UCSD-AML1 (cell line): ENCODE results near the gene EML2.

Experiments used
- DNase-seq: peaks from one replicate; lab custom pipeline; 2025; ENCODE audit not compliant: unreplicated experiment; lab: John Stamatoyannopoulos, UW

Gene EML2

GRCh38 chr19:45589768-45590167 lies 49.4 kb downstream of the EML2 start:
- no peak for DNase-seq

GRCh38 chr19:45587873-45588272 lies 51.3 kb downstream of the EML2 start:
- no peak for DNase-seq

GRCh38 chr19:45585158-45585577 lies 54.0 kb downstream of the EML2 start:
- no peak for DNase-seq

- peak; percentile 100 for DNase-seq
These were observed 54.7 kb downstream of the EML2 start, which contains the start of gene OPA3 for GRCh38 chr19:45584332-45585157. Gene OPA3, minus strand, starts transcription at chr19:45584802. Its CDS starts 38 bp downstream, at chr19:45584764.

- DNase-seq: no peak
These were observed 57.6 kb downstream of the EML2 start for GRCh38 chr19:45581576-45581975.

DNA sequence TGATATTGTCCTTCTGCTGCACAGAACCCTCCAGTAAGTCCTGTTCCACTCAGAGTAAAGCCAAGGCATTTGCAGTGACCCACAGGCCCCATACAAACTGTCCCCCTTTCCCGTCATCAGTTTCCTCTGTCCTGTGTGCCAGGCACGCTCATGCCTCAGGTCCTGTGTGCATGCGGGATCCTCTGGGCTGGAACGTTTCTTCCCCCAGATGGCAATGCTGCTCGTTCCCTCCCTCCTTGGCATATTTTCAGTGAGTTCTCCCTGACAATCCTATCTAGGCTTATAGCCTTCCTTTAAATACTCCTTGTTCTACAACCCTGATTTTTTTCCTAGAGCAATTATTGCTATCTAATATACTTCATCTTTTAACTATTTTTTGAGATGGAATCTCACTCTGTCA lies 60.3 kb downstream of the EML2 start:
- no peak for DNase-seq

GRCh38 chr19:45577111-45577905 lies 61.9 kb downstream of the EML2 start:
- no peak for DNase-seq

DNA sequence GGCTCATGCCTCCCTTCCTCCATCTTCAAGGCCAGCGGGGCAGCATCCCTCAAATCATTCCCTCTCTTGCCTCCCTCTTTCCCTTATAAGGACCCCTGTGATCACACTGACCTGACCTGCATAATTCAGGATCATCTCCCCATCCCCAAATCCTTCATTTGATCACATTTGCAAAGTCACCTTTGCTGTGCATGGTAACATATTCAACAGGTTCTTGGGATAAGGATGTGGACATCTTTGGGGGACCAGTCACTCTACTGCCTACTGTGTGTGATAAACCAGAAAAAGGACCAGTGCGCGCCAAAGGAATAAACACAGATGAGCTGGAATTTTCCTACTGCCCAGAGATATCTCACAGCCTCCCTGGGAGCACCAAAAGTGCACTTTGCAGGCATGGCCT lies 62.5 kb downstream of the EML2 start:
- no peak for DNase-seq

- no peak for DNase-seq
These were observed 64.0 kb downstream of the EML2 start for GRCh38 chr19:45575216-45575615.

DNA sequence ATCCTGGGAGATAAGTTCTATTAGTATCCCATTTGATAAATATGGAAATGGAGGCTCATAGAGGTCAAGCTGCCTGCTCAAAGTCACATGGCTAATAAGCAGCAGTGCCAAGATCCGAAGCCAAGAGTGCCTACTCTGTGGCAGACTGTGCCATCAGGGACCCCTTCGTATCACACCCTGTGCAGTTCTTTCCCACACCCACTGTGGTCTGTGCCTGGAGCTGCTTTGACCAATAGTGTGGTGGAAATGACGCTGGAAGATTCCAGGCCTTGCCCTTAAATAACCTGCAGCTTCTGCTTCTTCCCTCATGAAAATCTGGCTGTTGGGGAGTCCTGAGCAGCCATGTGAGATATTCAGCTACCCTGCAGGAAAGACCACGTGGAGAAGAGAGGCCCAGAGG lies 64.7 kb downstream of the EML2 start:
- no peak for DNase-seq

GRCh38 chr19:45571457-45572220 lies 67.6 kb downstream of the EML2 start:
- no peak for DNase-seq

GRCh38 chr19:45569619-45570421 lies 69.4 kb downstream of the EML2 start:
- peak; percentile 59 for DNase-seq

- DNase-seq: no peak
These were observed 70.5 kb downstream of the EML2 start for GRCh38 chr19:45568732-45569131.

- no peak for DNase-seq
These were observed 71.6 kb downstream of the EML2 start for GRCh38 chr19:45567609-45568008.

DNA sequence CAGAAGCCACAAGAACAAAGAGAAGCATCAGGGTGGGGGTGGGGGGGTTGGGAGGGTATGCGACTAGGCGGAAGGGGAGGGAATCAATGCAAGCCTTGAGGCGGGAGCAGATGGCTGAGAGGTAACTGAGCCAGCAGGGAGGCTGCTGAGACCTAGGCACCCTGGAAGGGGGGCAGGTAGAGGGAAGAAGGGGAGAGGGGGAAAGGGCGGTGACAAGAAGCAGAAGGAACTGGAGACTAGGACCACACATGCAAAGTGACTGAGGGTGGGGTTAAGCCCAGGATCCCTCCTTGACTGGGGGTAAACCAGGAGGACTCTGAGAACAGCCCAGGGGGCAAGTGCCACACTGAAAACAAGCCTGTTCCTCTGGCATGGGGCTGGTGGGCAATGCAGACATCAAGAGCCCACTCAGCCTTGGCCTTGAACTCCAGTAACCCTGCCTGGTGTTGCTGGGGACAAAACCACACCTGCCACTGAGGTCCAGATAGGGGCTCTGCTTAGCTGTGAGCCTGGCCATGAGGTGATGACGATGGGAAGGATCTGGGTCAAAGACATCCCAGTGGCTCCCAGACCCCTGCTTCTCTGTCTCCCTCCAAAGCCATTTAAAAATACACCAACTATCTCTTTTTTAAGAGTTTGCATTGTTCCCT lies 74.9 kb downstream of the EML2 start:
- no peak for DNase-seq

- DNase-seq: no peak
These were observed 78.5 kb downstream of the EML2 start for GRCh38 chr19:45560686-45561085.

DNA sequence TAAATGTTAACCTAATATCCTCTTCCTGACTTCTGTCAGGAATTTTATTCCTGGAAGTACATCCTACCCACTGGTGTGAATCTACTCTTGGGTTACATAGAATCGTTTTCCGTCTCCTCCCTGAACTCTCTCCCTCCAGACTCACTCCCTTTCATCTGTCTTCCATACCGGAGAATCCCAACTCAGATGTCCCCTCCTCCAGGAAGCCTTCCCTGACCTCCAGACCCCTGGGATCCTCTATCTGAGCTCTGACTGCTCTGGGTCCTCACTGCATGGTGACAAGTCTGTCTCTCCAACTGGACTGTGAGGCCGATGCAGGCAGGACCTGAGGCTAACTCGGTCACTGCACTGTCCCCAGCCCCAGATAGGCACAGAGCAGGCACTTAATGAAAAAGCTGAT lies 79.2 kb downstream of the EML2 start:
- no peak for DNase-seq
